GM19324 (cell line): ENCODE data around the gene CNTRL.
A peak's percentile ranks its signal among the peaks of the same experiment; 100 is the strongest.

Source experiments
- ATAC-seq: cut with Tn5 transposase; IDR thresholded peaks from one replicate; pipeline ENCODE4 v1.9.1; 2021; ENCODE audit warnings: mild to moderate bottlenecking, moderate library complexity; ENCODE audit not compliant: unreplicated experiment, low FRiP score

CNTRL gene

GRCh38 chr9:121199921-121200320 is 125.2 kb downstream of the CNTRL start:
- ATAC-seq: no peak

GRCh38 chr9:121200356-121200755 is 125.6 kb downstream of the CNTRL start:
- no peak for ATAC-seq

- peak; percentile 31 for ATAC-seq
Observed at GRCh38 chr9:121201045-121201737, 126.4 kb downstream of the CNTRL start.

GRCh38 chr9:121201738-121202533 is 127.2 kb downstream of the CNTRL start, which contains the start of gene RAB14:
RAB14 (minus strand) TSS chr9:121201869; CDS start chr9:121193412, 8,457 bp downstream.
- peak; percentile 94 for ATAC-seq

GRCh38 chr9:121204121-121204520 is 129.4 kb downstream of the CNTRL start:
- no peak for ATAC-seq

- ATAC-seq: no peak
Observed at GRCh38 chr9:121204611-121205010, 129.9 kb downstream of the CNTRL start.

- ATAC-seq: no peak
Observed at GRCh38 chr9:121206516-121207370, 132.0 kb downstream of the CNTRL start.

- peak; percentile 65 for ATAC-seq
Observed at GRCh38 chr9:121207371-121207940, 132.7 kb downstream of the CNTRL start.

- ATAC-seq: no peak
Observed at GRCh38 chr9:121210536-121210935, 135.8 kb downstream of the CNTRL start.

- ATAC-seq: no peak
Observed at GRCh38 chr9:121213136-121213806, 138.5 kb downstream of the CNTRL start.

- ATAC-seq: no peak
Observed at GRCh38 chr9:121214005-121214404, 139.2 kb downstream of the CNTRL start.

GRCh38 chr9:121216271-121216805 is 141.6 kb downstream of the CNTRL start:
- ATAC-seq: no peak

- no peak for ATAC-seq
Observed at GRCh38 chr9:121217609-121218292, 143.0 kb downstream of the CNTRL start.

GRCh38 chr9:121218357-121219027 is 143.7 kb downstream of the CNTRL start:
- no peak for ATAC-seq

- no peak for ATAC-seq
Observed at GRCh38 chr9:121219530-121219929, 144.8 kb downstream of the CNTRL start.

- no peak for ATAC-seq
Observed at GRCh38 chr9:121220996-121221663, 146.4 kb downstream of the CNTRL start.

GRCh38 chr9:121221664-121222055 is 146.9 kb downstream of the CNTRL start:
- ATAC-seq: no peak

- no peak for ATAC-seq
Observed at GRCh38 chr9:121222524-121223171, 147.9 kb downstream of the CNTRL start.
